Astrocyte (in vitro differentiated cells and primary cell): Measurements from ENCODE around the gene CTCF.

Source experiments
- EZH2 ChIP-seq: IDR thresholded peaks from 2 replicates; pipeline ENCODE4 v1.6.1; 2012; ENCODE audit warnings: mild to moderate bottlenecking, low read length, inconsistent platforms; ENCODE audit not compliant: insufficient read depth
- TF ChIP-seq, protein P1 (sequence below): IDR thresholded peaks from 2 replicates; pipeline ENCODE4 v1.5.1; 2011; ENCODE audit warnings: low read depth, mild to moderate bottlenecking, inconsistent platforms, low read length, moderate library complexity; ENCODE audit not compliant: insufficient read depth

DNA sequence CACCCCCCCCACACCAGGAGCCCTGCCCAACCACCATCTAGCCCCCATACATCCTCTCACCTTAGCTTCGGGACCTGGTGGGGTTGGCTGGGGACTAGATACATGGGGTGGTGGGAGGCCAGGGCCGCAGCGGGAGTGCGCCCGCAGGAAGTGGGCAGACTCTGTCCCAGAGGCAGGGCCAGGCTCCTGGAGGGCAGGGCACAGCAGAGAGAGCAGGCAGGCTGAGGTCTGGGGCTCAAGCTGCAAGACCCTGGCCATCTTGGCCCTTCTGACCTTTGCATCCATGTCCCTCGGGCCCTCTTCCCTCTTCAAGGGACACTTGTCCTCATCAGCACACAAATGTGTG is 101.5 kb downstream of the CTCF start:
- TF ChIP-seq EZH2, result no peak
- TF ChIP-seq, protein P1, sequence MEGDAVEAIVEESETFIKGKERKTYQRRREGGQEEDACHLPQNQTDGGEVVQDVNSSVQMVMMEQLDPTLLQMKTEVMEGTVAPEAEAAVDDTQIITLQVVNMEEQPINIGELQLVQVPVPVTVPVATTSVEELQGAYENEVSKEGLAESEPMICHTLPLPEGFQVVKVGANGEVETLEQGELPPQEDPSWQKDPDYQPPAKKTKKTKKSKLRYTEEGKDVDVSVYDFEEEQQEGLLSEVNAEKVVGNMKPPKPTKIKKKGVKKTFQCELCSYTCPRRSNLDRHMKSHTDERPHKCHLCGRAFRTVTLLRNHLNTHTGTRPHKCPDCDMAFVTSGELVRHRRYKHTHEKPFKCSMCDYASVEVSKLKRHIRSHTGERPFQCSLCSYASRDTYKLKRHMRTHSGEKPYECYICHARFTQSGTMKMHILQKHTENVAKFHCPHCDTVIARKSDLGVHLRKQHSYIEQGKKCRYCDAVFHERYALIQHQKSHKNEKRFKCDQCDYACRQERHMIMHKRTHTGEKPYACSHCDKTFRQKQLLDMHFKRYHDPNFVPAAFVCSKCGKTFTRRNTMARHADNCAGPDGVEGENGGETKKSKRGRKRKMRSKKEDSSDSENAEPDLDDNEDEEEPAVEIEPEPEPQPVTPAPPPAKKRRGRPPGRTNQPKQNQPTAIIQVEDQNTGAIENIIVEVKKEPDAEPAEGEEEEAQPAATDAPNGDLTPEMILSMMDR, result no peak
